ENCODE measurements around the gene TMEM134.
A peak's percentile ranks its signal among the peaks of the same experiment; 100 is the strongest.
"Not testable (repeated sequence)": the region's sequence is repeated elsewhere in the genome, so short reads cannot be mapped to it uniquely, and the experiment has no call there.

Gene TMEM134

GRCh38 chr11:67500831-67501715, 32.0 kb upstream of the TMEM134 start:
- peak; percentile 76 for DNase-seq

DNA sequence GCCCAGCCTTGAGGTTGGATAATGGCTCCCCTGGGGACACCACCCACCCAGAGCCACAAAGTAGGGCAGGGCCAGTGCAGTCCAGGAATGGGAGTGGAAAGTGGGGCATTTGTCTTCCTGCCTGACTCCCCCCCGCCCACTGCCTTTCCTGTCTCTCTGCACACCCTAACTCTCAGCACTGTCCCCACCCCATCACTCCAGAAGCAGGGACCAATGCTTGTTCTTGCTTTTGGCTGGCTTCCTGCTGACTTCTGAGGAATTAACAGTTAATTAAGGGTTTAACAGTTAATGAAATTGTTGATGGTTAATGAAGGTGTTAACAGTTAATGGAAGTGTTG, 31.4 kb upstream of the TMEM134 start:
- no peak for DNase-seq

- DNase-seq: no peak
Observed at GRCh38 chr11:67499808-67500483, 30.9 kb upstream of the TMEM134 start.

DNA sequence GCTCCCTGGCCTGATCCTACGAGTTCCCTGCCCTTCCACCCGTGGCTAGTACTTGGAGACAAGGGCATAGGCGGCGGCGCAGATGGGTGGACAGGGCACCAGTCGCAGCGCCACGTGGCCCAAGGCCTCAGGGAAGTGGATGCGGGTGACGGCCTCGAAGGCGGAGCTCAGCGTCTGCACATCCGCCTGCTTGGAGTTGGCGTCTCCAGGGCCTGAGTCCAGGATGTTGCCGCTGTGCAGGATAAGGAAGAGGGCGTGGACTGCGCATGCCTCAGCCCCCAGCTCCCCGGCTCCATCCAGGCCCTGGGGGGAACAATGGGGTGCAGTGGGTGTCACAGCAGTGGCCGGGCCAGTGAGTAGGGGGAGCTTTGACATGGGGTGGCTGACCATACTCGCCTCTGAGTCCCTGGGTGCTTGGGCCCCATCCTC, 29.5 kb upstream of the TMEM134 start:
- DNase-seq: no peak

DNA sequence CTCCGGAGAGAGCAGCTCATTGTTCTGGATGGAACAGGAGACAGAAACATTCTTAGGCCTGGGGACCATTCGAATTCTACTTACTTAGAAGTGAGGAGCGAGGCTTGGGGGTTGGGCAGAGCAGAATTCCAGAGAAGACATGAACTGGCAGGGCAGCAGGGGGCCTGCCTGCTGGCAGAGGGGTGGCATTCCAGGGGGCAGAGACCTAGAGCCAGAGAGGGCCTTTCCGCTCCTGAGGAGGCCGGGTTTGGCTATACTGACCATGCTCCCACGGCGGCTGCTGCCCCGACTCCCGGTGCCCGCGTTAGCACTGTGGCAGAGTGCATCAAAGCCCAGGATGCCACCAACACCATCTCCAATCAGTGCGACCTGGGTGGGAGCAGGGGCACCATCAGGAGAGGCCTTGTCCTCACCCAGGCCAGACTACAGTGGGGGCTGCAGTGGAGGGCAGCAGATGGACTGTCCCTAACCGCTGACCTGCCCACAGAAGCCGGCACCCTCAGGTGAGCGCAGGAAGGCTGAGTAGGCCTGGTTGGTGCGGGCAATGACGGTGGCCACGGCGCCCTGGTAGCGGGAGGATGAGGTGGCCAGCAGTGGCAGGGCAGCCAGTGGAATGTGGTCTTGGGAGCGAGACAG, 28.7 kb upstream of the TMEM134 start:
- DNase-seq: no peak

DNA sequence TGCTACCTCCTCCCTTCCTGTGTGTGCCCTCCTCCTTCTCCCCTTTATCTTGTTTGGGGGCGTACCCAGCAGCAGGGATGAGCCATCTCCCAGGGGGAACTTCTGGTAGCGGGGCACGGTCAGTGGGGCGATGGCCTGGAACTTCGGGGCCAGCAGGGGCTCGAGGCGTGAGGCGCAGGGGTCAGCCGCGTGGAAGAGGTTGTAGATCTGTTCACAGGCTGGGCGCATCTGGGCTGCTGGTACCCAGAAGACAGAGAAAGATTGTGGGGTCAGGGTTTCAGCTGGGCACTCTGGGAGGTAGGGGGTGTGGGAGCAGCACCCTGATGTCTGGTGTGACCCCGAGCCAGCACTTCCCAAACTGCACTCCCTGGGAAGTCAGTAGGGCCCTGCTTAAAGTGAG, 27.1 kb upstream of the TMEM134 start:
- DNase-seq: no peak

GRCh38 chr11:67495234-67496005, 26.4 kb upstream of the TMEM134 start:
- DNase-seq: no peak

GRCh38 chr11:67494371-67495233, 25.6 kb upstream of the TMEM134 start:
- no peak for DNase-seq

- DNase-seq: no peak
Observed at GRCh38 chr11:67493548-67494370, 24.7 kb upstream of the TMEM134 start.

GRCh38 chr11:67492801-67493547, 23.9 kb upstream of the TMEM134 start:
- no peak for DNase-seq

- no peak for DNase-seq
Observed at GRCh38 chr11:67492069-67492727, 23.1 kb upstream of the TMEM134 start.

DNA sequence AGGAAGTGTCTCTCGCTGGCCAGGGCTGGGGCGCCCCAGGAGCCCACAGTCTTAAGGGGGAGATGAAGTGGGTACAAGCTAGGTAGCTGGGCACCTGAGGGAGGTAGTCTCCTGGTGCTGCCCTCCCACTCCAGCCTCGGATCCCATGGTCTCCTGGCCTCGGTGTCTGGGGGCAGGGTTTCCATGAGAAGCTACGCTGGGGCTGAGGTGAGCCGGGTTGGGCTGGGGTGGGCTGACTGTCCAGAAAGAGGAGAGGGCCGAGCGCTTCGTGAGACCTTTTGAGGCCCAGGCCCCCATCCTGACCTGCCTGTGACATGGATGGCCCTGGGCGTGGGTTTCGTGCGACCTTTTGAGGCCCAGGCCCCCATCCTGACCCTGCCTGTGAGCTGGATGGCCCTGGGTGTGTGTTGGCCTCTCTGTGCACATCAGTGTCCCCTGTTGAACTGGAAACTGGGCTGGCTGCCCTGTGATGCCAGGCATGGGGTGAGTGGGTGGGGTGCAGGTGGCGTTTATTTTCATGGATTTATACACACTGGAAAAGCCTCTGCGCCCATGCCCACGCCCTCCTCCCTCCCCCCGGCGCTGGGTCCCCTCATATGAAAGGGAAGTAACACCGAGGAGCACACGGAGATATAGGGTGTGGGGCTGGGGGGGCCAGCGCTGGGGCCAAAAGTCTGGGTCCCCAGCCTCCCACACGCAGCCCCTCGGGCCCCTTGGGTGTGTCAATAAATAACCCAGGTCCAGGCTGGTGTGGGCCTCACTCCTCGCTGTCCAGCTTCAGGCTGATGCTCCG, 22.4 kb upstream of the TMEM134 start:
- DNase-seq: no peak

GRCh38 chr11:67490727-67491065, 21.6 kb upstream of the TMEM134 start:
- no peak for DNase-seq

DNA sequence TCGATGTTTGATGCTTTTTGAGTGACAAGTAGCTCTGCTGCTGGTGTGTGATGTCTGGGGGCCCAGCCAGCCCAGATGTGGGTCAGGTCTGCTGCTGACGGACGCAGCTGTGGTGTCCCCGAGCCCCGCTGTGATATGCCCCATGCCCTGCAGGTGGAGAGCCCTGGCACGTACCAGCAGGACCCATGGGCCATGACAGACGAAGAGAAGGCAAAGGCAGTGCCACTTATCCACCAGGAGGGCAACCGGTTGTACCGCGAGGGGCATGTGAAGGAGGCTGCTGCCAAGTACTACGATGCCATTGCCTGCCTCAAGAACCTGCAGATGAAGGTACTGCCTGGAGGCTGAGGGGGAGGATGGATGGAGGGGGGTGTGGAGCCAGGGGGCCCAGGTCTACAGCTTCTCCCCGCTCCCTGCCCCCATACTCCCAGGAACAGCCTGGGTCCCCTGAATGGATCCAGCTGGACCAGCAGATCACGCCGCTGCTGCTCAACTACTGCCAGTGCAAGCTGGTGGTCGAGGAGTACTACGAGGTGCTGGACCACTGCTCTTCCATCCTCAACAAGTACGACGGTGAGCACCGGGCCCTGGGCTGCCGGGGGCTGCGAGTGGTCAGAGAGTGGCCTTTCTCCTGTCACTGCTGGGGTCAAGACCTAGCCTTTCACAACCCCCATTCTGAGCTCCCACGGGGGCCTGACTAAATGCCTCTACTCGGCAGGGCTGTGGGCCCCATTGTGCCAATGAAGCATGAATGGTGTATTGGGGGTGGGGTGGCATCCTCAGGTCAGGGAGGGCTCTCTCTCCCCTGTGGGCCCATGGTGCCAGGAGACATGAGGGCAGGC, 21.1 kb upstream of the TMEM134 start:
- DNase-seq: no peak

GRCh38 chr11:67489203-67489884, 20.3 kb upstream of the TMEM134 start:
- DNase-seq: no peak

- DNase-seq: no peak
Observed at GRCh38 chr11:67486481-67487195, 17.6 kb upstream of the TMEM134 start.

GRCh38 chr11:67485873-67486361, 16.9 kb upstream of the TMEM134 start:
- not testable (repeated sequence) for DNase-seq

Measured in suppressor macrophage treated with lipopolysaccharide for 4 hours (primary cell).